NCI-H146 treated with DMSO at 0.1 percent for 48 hours (cell line): ENCODE results near the gene MS4A4E.
"Not testable (repeated sequence)": the region's sequence is repeated elsewhere in the genome, so short reads cannot be mapped to it uniquely, and the experiment has no call there.

Experiments
- DNase-seq: peaks from one replicate; lab custom pipeline; 2025; ENCODE audit not compliant: unreplicated experiment; lab: John Stamatoyannopoulos, UW

Gene MS4A4E

DNA sequence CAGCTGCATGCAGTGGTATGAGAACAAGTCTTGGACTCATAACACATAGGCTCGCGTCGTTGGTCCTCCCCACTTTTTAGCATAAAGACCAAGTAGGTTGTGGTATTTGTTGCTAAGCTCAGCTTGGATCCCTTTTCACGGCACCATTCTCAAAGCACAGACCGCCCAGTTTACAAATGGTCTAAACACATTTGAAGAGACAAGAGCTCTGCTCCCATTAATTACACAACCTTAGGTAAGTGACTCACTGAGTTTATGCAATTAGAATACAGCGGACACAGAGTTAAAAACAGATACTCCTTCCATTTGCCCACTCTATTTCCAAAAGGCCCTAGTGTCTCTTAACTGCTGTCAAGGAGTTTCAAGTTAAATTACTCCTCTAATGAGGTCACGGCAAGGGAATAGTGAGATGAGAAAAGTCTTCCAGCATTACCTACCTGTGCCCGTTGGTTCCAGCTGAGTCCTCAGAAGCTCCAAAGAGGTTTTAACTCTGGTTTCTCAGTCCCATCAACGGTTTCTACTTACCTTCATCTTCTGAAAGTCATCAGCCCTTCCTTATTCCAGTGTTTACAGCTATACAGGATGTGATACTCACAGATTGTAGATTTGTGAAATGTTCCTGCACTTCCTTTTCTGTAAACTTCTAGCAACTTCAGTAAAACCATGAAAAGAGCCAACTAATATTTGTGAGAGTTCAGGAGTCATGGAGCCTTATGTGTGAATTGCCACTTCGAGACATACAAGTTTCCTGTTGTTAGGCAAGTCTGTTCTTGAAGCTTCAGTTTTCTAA, 60.2 kb downstream of the MS4A4E start, which contains the start of gene MS4A6A:
Gene MS4A6A (minus strand): TSS at position 543 of the 790 bp plus-strand sequence. CDS start 1,356 bp downstream, outside the sequence.
- DNase-seq, result no peak

DNA sequence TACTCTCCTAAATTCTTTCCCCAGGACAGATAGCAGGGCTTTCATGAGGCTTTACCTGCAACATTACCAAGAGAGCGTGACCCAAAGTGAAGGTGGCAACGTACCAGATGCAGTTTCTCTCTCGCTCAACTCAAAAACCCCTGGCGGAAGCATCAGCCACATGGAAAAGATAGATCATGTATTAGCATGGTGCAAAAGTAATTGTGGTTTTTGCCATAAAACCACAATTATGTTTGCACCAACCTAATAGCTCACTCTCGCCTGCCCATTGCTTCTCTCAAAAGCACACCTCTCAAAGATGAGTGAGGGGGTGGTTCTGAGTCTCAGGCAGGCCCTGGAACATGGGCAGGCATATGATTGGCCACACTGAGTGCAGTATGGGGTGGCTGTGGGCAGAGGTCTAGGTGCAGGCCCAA, 67.1 kb downstream of the MS4A4E start:
- no peak for DNase-seq

DNA sequence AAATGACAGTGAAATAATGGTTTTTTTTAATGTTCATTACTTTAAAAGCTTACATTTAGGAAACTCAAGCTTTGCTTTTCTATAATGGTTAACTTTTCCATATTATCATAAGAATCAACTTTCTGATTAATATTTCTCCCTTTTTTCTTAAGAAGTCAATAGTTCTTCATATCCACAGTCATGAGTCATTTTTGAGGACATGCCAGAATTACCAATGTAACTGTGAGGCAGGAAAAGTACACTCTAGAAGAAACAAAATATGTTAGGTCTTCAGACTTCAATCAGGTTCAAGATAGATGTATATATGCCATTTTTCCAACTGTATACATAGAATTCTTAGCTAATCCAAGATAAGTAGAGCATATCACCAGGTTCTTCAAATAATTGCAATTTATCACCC, 70.9 kb downstream of the MS4A4E start:
- no peak for DNase-seq

DNA sequence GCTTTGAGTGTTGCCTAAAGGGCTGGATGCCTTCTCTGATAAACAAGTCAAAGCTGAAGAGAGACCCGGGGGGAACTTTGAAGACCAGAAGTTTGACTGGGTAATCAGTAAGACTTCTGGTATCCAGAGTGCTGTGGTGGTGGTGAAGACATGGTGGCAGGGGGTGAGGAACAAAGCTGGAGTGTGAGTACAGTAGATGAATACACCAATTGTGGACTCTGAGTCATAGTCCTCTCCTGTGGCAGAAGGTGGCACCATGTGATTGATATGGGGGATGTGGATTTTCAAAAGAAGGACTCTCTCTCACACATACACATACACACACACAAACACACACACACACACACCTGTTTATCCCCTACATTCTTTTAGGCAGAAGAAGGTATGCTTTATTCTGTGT, 72.4 kb downstream of the MS4A4E start:
- no peak for DNase-seq

DNA sequence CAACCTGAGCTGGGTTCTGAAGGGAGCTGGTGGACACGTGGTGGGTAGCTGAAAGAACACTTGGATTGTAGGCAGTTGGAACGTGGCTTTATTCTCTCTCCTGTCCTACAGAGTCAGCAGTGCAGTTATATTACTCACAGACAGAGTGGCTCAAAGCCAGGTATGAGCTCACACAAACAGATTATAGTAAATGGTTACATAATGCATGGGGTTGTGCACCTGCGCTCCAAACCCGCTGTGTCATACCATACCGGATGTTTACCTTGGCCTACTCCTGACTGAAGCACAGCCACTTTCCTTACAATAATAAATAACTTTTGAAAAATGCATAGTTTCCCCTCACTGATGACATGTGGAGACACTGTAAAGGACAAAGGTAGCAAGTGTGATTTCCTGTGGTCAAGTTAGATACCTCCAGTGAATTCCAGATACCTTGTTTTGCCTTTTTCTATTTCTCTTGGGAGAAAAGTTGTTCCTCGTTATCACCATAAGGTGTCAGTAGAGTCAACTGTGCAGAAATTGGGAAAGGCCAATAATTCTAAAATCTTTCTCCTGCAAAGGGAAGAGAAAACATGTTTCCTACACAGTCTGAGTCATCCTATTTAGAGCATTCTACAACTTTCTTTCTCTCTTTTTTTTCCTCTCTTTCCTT, 73.5 kb downstream of the MS4A4E start:
- DNase-seq, result no peak

- no peak for DNase-seq
Measured at GRCh38 chr11:60168306-60168705, 74.6 kb downstream of the MS4A4E start.

DNA sequence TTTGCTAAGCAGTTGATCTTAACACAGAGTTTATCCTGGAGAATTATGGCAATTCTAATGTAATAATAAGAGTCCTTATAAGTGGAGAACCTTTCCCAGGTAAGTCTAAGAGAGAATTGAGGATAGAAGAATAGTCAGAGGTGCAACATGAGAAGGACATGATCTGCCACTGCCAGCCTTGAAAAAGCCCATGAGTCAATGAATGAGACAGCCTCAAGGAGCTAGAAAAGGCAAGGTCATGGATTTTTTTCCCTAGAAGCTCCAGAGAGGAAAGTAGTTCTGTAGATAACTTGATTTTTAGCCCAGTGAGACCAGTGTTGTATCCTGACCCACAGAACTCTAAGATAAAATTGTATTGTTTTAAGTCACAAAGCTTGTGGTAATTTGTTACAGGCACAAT, 77.0 kb downstream of the MS4A4E start:
- no peak for DNase-seq

DNA sequence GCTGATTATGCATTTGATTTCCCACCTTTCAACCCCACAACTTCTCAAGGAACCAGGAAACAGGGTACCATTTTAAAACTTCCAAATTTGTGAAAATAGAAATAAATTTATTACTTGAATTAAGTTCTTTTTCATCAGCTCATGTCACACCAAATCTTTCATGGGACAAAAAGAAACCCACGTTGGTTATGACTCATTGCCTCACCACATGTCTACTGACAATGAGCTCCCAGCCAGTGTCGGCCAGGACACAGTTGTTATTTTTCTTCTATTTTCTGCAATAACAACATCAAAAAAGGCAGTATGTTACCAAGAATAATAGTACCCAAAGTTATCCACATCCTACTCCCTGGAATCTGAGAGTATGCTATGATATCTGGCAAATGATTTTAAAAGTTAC, 77.4 kb downstream of the MS4A4E start:
- DNase-seq, result no peak

GRCh38 chr11:60164550-60165075, 78.3 kb downstream of the MS4A4E start:
- DNase-seq, result no peak

DNA sequence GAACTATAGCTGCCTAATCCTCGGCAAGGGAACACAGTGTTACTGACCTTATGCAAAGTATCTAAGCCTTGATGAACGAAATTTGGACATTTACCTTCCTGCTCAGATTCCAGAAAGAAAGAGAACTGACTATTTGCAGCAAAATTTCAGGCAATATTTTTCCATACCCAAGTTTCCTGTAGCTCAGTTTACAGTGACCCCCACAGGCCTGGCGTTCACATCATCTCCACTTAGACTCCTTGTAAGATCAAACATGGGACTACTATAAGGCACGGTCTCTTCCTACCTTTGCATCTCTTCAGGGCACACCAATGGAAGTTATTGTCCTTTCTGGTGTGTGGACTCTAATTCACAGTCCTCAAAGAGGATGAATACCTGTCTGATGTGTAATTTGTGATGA, 81.2 kb downstream of the MS4A4E start:
- DNase-seq, result no peak

DNA sequence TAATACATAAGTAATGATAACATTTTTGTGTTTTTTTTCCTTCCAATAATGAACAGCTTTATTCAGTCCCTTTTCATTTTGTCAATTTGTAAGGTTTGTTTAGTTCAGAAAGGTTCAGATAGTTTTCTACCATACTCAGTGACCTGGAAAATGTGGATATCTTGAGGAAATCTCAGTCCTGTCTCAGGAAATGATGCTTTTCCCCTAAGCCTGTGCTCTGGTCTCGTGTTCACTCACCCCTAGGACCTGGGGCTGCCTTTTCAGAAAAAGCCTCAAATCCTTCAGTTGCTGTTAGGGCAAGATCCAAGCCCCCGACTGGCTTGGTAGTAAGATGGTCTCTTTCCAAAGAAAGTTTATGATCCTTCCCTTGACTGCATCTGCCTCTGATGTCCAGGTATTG, 81.8 kb downstream of the MS4A4E start:
- no peak for DNase-seq

- no peak for DNase-seq
Measured at GRCh38 chr11:60159868-60160267, 83.1 kb downstream of the MS4A4E start.

GRCh38 chr11:60159284-60159683, 83.7 kb downstream of the MS4A4E start:
- no peak for DNase-seq

GRCh38 chr11:60158636-60159035, 84.3 kb downstream of the MS4A4E start:
- no peak for DNase-seq

- no peak for DNase-seq
Measured at GRCh38 chr11:60155931-60156330, 87.0 kb downstream of the MS4A4E start.

DNA sequence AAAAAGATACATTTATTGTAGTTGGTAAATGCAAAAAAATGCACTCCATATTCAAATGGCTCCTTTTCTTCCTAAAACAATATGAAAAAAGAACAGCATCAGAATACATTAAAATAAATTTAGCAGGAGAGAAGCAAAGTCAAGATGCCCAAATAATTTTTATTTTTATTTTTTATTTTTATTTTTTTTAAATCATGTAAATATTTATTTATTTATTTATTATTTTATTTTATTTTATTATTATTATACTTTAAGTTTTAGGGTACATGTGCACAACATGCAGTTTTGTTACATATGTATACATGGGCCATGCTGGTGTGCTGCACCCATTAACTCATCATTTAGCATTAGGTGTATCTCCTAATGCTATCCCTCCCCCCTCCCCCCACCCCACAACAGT, 90.2 kb downstream of the MS4A4E start:
- DNase-seq, result not testable (repeated sequence)

- no peak for DNase-seq
Measured at GRCh38 chr11:60150279-60150678, 92.7 kb downstream of the MS4A4E start.
